ENCODE data around the gene PRSS56. TPM values are rescaled to one million over a fixed set of nuclear protein-coding genes. Genes with fewer than 3 reads are reported as not detected.

Gene PRSS56
- total and polyA plus RNA-seq, 2 of the 8 experiments (the other 6 are each of a cell fraction or from before 2014, with no cell fraction given) = 0.03 TPM; not detected in 1

- TF ChIP-seq CHD7 (IDR thresholded peaks at IDR 0.05; ENCODE audit: insufficient replicate concordance, low read length) (no peak), TBP (IDR thresholded peaks at IDR 0.05; ENCODE audit: low read depth, low read length) (no peak), TEAD4 (IDR thresholded peaks at IDR 0.05; ENCODE audit: low read depth, low read length) (no peak), SIN3A (conservative IDR thresholded peaks at IDR 0.05 in 1 of 2, IDR thresholded peaks at IDR 0.05 in 1 of 2; ENCODE audit: low read depth in 1 of 2, low read length in 2 of 2) (no peak), MAFK (IDR thresholded peaks at IDR 0.05; ENCODE audit: low read depth, low read length) (no peak), BCL11A (IDR thresholded peaks at IDR 0.05; ENCODE audit: low read depth in 2 of 2, low read length in 2 of 2) (no peak), EGR1 (IDR thresholded peaks at IDR 0.05; ENCODE audit: borderline replicate concordance, low read depth, low read length) (no peak), FOSL1 (IDR thresholded peaks at IDR 0.05; ENCODE audit: insufficient read depth, low read depth, low read length) (no peak), NANOG (IDR thresholded peaks at IDR 0.05; ENCODE audit: insufficient read depth, low read depth, low read length, poor library complexity, severe bottlenecking) (no peak), JUN (IDR thresholded peaks at IDR 0.05; ENCODE audit: low read depth, low read length) (no peak), RAD21 (IDR thresholded peaks at IDR 0.05 in 1 of 2, conservative IDR thresholded peaks at IDR 0.05 in 1 of 2; ENCODE audit: low read depth in 2 of 2, low read length in 2 of 2) (no peak)
Measured at GRCh38 chr2:232532419-232532818, 12.2 kb downstream of the PRSS56 start (continued).

All from H1 (cell line).